ENCODE measurements around the gene LPO.

DNA sequence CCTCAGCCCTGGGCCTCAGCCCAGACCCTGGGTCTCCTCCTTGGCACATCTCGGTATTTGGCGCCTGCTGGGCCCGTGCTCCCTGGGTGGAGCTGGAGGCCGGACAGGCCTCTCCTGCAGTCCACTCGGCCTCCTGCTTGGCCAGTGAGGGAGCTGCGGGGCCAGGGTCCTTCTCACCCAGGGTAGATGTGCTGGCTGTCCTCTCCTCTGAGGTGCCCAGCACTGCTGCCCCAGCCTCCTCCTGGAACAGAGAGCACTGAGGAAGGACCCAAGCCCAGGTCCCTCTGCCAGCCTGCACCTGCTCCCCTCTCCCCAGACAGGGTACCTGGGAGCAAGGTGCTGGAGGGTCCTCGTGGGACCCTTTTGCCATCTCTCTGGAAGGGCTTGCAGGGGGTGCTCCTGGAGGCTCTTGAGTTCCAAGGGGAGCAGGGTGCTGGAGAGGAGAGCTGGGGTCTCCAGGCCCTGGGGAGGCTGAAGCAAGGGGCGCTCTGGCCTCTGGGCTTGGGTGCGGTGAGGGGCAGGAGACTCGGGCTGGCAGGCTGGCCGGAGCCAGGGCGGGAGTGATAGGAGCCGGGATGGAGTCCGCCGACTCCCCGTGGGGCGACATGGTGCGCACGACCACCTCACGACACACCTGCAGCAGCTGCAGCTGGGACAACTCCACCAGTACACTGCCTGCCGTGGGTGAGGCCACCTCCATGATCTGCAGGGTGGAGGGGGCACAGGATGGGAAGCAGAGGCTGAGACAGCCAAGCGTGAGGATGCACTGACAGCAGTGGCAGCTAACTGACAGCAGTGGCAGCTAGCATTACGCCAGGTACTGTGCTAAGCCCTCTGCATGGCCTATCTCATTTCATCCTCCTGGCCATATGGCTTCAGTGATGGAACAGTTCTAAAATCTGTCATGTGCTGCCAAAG, 72.4 kb downstream of the LPO start:
- TF ChIP-seq NR2F1 (conservative IDR thresholded peaks at IDR 0.05) (no peak), POLR2A (IDR thresholded peaks at IDR 0.05; ENCODE audit: low read depth, low read length) (no peak), TAF1 (IDR thresholded peaks at IDR 0.05; ENCODE audit: borderline replicate concordance, low read depth, low read length) (no peak), FOS (IDR thresholded peaks at IDR 0.05; ENCODE audit: borderline replicate concordance, extremely low read depth, insufficient read length) (no peak), SPI1 (IDR thresholded peaks at IDR 0.05; ENCODE audit: borderline replicate concordance, insufficient read depth, low read depth, low read length) (no peak)
- TF ChIP-seq, protein P1, sequence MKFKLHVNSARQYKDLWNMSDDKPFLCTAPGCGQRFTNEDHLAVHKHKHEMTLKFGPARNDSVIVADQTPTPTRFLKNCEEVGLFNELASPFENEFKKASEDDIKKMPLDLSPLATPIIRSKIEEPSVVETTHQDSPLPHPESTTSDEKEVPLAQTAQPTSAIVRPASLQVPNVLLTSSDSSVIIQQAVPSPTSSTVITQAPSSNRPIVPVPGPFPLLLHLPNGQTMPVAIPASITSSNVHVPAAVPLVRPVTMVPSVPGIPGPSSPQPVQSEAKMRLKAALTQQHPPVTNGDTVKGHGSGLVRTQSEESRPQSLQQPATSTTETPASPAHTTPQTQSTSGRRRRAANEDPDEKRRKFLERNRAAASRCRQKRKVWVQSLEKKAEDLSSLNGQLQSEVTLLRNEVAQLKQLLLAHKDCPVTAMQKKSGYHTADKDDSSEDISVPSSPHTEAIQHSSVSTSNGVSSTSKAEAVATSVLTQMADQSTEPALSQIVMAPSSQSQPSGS (IDR thresholded peaks at IDR 0.05; ENCODE audit: low read length): no peak
- TF ChIP-seq, protein P2, sequence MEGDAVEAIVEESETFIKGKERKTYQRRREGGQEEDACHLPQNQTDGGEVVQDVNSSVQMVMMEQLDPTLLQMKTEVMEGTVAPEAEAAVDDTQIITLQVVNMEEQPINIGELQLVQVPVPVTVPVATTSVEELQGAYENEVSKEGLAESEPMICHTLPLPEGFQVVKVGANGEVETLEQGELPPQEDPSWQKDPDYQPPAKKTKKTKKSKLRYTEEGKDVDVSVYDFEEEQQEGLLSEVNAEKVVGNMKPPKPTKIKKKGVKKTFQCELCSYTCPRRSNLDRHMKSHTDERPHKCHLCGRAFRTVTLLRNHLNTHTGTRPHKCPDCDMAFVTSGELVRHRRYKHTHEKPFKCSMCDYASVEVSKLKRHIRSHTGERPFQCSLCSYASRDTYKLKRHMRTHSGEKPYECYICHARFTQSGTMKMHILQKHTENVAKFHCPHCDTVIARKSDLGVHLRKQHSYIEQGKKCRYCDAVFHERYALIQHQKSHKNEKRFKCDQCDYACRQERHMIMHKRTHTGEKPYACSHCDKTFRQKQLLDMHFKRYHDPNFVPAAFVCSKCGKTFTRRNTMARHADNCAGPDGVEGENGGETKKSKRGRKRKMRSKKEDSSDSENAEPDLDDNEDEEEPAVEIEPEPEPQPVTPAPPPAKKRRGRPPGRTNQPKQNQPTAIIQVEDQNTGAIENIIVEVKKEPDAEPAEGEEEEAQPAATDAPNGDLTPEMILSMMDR (IDR thresholded peaks at IDR 0.05 in 2 of 3, conservative IDR thresholded peaks at IDR 0.05 in 1 of 3; ENCODE audit: control insufficient read depth in 2 of 3, extremely low read depth in 1 of 3, insufficient read depth in 1 of 3, low read depth in 3 of 3, low read length in 3 of 3): no peak

Data from GM12878 (cell line).